MV-4-11 (cell line): ENCODE data around the gene CEP112.

Source experiments
- DNase-seq: peaks from one replicate; lab custom pipeline; 2025; lab: John Stamatoyannopoulos, UW

Gene CEP112

GRCh38 chr17:65988451-65988850 lies 203.5 kb downstream of the CEP112 start:
- no peak for DNase-seq

DNA sequence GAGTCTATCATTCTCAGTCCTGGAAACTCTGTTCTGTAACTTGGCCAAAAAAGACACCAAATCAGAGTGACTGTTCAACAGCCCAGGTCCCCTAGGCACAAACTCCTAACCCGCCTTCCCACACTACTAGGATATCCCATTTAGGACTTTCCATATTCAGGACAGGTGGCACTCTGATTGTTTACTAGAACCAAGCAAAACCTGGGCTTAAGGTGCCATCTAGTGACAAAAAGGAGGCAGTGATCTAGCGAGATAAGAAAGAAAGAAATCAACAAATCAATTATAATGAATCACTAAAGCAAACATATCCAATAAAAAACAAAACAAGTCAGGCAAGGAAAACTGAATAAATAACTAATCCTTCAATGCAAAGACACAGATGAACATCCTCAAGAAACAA lies 203.9 kb downstream of the CEP112 start:
- no peak for DNase-seq

DNA sequence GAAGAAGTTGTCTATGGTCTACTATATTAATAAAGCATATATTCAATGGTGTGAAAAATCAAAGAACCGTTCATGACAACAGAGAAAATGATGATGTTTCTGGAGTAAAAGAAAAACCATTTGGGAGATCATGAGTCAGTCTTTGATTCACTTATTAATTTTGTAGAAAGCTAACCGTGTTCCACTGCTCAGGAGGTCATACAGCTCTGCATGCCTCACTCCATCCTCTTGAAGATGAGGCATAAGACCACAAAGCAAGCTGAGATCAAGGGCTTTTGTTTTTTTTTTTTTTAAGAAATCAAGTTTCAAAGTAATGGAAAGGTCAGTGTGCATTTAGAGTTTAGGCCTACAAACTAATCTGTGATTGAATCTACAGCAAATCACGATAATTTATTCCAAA lies 206.4 kb downstream of the CEP112 start:
- DNase-seq: no peak

DNA sequence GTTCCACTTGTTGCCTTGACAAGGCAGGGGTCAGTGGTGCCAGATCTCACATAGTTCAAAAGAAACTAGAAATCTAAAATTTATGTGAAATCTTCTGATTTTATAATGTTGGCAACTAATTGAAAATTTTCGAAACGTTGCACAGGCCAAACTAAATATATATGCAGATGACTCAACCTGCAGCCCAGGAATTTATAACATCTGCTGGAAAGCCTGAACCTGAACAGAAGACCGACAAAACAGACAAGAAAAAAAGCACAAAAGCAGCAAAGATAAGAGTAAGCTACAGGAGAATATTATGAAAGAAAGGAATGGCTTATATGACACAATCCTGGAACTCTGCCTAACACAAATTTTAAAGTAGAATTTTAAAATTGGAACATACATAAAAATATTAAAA lies 207.6 kb downstream of the CEP112 start:
- no peak for DNase-seq

DNA sequence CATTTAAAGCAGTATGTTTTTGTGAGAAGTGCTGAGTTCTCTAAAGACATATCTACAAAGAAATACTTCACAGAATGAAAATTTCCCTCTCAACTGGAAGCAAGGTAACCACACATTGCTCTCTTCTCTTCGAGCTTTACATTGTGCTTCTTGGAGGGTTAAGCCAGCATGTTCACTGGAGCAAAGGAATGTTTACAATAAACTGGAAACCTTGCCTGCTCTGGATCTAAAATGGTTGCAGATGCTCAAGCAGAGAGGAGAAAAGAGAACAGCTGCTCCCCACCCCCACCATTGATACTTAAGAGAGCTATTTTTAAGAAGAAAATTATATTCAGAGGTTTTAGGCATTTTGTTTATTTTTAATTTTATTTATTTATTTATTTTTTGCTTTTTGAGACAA lies 213.1 kb downstream of the CEP112 start:
- no peak for DNase-seq

DNA sequence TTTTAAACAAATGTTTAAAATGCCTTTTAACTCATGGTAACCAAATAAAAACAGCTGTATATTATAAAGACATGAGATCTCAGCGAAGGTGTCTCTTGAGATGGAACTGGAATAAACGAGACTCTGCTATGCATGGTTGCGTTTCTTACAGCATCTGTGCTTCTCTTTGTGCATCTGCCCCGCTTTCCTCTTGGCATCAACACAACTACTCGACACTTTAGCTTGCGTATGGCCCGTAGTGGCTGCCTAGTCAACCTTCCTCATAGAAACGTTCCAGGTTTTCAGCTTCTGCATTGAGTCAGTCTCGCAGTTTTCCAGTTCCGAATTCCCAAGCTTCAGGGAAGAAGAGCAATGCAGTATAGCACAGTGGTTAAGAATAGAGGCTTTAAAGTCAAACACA lies 214.9 kb downstream of the CEP112 start:
- DNase-seq: no peak

DNA sequence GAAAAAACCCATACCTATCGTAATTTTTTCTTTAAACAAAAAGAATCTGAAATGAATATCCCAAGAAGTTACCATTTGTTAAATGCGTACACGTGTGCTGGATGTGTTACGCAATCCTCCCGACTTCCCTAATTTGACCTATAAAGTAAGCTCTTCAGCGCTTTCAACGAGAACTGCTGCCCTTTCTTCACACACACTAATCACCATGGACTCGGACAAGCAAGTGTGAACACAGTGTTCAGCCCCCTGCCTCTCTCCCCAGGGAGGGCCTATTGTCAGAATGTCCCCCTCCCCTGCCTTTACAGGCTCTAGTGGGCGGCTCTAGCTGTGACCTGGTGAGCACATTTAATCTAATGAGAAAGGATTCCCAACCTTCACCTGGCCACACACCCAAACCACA lies 216.1 kb downstream of the CEP112 start:
- DNase-seq: peak; percentile 86

GRCh38 chr17:65973237-65973636 lies 218.7 kb downstream of the CEP112 start:
- no peak for DNase-seq

DNA sequence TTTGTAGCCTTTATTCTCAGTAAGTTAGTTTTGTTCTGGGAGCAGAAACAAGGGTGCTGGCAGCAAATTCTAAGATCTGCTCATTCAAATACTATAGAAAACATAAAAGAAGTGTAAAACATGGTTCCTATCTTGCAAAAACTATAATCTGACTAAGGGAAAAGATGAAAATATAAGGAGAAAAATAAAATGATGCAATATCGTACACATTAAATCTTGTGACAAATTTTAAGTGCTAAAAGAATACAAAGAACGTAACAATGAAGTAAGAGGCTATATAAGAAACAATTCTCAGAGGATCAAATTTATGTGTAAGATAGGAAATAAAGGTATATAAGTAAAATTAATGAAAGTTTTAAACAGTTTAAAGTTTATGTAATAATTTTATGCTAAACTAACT lies 224.6 kb downstream of the CEP112 start:
- no peak for DNase-seq

- DNase-seq: no peak
Observed at GRCh38 chr17:65966072-65966695, 225.7 kb downstream of the CEP112 start.

DNA sequence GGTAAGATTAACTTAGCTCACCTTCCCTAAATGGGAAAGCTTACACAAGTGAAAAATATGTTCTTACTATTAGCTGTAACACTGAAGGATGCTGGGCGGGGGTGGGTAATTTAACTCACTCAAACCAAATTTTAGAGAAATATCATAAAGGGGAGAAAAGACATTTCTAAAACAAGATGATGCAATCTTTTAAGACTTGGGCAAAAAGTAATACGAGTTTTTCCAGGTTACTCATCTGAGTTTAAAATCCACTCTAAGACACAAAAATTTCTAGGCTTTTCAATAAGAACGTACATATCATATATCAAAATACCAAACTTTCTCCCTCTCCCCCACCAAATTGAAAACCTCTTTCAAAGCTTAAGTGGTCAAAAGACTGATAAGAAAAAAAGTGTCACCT lies 228.8 kb downstream of the CEP112 start:
- DNase-seq: no peak

- no peak for DNase-seq
Observed at GRCh38 chr17:65959630-65960029, 232.3 kb downstream of the CEP112 start.

DNA sequence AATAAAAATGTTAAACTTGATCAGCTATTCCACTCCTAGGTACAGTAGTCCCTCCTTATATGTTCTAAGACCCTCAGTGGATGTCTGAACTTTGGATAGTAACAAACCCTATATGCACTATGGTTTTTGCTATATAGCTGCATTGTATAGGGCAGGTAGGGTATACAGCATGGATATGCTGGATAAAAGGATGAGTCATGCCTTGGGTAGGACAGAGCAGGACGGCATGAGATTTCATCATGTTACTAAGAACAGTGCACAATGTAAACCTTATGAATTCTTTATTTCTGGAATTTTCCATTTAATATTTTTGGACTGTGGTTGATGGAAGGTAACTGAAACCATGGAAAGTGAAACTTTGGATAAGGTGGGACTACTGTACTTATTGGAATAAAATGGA lies 235.1 kb downstream of the CEP112 start:
- DNase-seq: no peak

GRCh38 chr17:65954148-65954449 lies 237.8 kb downstream of the CEP112 start:
- no peak for DNase-seq

DNA sequence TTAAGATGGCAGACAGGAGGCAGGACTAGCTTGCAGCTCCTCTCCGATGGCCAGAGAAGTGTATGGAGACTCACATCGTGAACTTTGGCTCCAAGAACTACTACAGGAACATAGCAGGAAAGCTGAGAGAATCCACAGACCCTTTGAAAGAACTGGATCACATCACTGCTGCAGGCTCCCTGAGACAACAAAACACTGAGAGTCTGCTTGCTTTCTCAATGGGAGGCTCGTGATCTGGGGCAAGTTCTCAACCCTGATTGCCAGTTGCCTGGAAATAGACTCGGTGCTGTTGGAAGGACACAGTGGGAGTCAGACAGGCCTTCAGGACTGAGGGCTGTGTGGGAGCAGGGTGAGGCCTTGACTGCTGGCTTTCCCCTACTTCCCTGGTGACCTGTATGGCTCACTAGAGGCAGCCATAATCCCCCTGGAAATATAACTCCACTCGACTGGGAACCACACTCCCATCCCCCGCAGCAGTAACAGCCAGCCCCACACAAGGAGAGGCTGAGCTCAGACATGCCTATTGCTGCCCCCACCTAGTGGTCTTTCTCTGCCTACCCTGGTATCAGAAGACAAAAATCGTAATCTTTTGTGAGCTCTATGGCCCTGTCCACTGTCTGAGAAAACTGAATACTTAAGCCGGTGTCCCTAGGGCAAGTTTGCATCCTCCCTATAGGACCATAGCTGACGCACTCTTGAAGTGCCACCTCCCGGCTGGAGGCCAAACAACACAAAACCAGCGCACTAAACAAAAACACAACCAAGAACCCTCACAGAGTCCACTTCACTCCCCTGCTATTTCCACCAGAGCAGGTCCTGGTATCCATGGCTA lies 238.4 kb downstream of the CEP112 start:
- DNase-seq: no peak

DNA sequence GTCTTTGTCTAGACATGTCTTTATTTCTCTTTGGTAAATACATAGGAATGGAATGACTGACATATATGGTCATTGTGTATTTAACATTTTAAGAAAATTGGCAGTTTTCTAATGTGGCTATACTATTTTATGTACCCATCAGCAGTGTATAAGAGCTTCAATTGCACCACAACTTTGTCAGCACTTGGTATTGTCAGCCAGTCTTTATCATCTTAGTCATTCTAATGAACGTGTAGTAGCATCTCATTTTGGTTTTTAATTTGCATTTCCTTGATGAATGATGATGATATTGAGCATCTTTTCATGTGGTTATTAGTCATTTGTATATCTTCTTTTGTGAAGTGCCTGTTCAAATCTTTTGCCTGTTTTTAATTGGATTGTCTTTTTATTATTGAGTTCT lies 239.3 kb downstream of the CEP112 start:
- no peak for DNase-seq

- no peak for DNase-seq
Observed at GRCh38 chr17:65952015-65952414, 239.9 kb downstream of the CEP112 start.

- DNase-seq: no peak
Observed at GRCh38 chr17:65947831-65948230, 244.1 kb downstream of the CEP112 start.

GRCh38 chr17:65942592-65942991 lies 249.3 kb downstream of the CEP112 start:
- DNase-seq: no peak

GRCh38 chr17:65941356-65941899 lies 250.5 kb downstream of the CEP112 start:
- no peak for DNase-seq

DNA sequence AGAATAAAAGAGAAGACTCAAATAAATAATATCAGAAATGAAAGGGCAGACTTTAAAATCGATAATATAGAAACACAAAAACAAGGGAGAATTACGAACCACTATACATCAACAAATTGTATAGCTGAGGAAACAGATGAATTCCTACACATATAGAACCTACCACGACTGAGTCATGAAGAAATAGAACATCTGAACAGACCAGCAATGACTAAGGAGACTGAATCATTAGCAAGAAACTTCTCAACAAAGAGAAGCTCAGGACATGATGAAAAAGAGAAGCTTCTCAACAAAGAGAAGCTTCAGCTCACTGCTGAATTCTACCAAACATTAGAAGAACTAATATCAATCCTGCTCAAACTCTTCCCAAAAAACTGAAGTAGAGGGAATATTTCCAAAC lies 255.9 kb downstream of the CEP112 start:
- DNase-seq: no peak

- DNase-seq: no peak
Observed at GRCh38 chr17:65933290-65933689, 258.6 kb downstream of the CEP112 start.

DNA sequence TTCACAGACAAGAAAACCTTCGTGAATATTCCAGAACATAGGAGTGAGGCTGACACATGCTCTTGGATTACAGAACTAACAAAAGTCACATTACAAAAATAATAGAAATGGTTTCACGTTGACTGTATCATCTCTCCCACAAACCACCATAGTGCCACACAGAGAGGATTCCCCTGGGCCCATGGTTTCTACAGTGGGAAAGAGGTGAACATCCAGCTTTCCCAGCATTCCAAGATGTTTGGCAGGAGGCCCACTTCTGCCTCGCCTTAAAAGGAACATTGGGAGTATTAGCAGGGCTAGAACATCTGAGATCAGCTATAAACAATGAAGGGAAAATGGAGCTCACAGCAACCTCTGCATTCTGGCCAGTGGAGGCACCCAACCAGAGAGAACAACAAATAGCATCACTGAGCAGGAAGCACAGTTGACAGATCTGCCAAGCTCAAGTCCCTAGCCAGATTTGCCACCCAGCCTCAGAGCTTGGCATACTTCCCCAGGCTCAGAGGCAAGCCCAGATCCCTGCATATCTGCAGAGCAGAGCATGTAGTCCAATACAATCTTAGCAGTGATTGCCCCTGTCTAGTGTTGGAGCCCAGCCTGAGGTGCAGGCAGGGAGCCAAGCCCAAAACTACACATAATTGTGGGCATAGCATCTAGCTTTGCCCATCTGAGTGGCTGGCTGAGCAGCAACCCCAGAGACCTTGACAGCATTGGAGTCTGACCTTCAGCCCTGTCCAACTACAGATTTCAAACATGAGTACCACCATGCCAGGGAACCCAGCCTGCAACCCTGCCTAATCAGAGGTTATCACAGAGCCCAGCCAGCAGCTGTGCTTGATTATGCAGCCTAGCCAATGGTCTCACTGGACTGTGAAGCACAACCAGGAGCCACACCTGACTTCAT lies 260.4 kb downstream of the CEP112 start:
- DNase-seq: no peak
